Measurements from ENCODE around the gene PKIG. TPM values are rescaled to one million over a fixed set of nuclear protein-coding genes. Genes with fewer than 3 reads are reported as not detected.

PKIG gene
- total RNA-seq, 4 donors from 2014 or later: 67.1 to 250 (median 145) TPM

DNA sequence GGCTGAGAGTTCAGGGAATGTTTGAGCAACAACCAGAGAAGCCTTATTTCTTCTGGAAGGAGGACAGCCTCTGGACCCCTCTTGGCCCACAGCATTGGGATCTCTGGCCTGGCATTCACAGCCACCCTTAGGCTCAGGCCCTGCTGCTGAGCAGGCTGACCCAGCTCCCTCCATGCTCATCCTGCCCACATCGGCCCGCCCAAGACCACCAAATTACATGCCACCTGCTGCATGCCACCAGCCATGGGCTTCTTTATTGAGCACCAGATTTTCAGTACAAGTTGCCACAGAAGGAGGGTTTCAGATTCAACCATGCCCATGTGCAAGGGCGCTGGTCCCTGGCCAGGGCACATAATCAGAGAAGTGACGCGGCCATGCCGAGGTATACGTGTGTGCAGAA lies 36.9 kb downstream of the PKIG start:
- Histone ChIP-seq H3K9me3 (no peaks in the 10 kb centered on the region), H3K27ac (no peak overlapping the region), H3K36me3 (no peaks in the 10 kb centered on the region), H3K27me3 (no peaks in the 10 kb centered on the region), H3K4me1 (no peaks in the 10 kb centered on the region), H3K4me3 (no peak overlapping the region)
- intact Hi-C loops (cut with DNase I; ENCODE audit: low total_unique reads): no loop called here
- no peak for TF ChIP-seq POLR2A (IDR thresholded peaks at IDR 0.05)
- no peak for DNase-seq

DNA sequence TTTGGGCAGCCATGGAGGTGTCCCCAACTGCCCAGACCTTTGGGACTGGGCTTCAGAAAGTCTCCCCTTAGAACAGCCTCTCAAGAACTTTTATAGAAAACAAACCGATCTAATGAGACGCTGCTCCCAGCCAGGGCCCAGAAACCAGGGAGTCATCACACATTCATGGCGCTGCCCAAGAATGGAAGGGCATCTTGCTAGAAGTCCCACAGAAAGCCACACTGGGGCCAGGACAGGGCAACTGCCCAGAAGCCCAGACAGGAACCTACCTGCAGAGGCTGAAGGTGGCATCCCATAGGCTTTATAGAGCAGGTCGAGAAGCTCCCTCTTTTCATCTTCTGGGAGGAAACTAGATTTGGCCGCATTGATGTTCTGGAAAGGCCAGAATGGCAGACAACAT lies 37.7 kb downstream of the PKIG start:
- intact Hi-C loops (cut with DNase I; ENCODE audit: low total_unique reads): no loop called here
- H3K27ac ChIP-seq: no peak overlapping the region
- no peaks in the 10 kb centered on the region for H3K4me1 ChIP-seq
- no peaks in the 10 kb centered on the region for H3K36me3 ChIP-seq
- H3K27me3 ChIP-seq: no peaks in the 10 kb centered on the region
- H3K9me3 ChIP-seq: no peaks in the 10 kb centered on the region
- DNase-seq: no peak
- H3K4me3 ChIP-seq: no peak overlapping the region
- TF ChIP-seq, protein P1, sequence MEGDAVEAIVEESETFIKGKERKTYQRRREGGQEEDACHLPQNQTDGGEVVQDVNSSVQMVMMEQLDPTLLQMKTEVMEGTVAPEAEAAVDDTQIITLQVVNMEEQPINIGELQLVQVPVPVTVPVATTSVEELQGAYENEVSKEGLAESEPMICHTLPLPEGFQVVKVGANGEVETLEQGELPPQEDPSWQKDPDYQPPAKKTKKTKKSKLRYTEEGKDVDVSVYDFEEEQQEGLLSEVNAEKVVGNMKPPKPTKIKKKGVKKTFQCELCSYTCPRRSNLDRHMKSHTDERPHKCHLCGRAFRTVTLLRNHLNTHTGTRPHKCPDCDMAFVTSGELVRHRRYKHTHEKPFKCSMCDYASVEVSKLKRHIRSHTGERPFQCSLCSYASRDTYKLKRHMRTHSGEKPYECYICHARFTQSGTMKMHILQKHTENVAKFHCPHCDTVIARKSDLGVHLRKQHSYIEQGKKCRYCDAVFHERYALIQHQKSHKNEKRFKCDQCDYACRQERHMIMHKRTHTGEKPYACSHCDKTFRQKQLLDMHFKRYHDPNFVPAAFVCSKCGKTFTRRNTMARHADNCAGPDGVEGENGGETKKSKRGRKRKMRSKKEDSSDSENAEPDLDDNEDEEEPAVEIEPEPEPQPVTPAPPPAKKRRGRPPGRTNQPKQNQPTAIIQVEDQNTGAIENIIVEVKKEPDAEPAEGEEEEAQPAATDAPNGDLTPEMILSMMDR (IDR thresholded peaks at IDR 0.05): no peak
- no peak for TF ChIP-seq POLR2A (IDR thresholded peaks at IDR 0.05)

DNA sequence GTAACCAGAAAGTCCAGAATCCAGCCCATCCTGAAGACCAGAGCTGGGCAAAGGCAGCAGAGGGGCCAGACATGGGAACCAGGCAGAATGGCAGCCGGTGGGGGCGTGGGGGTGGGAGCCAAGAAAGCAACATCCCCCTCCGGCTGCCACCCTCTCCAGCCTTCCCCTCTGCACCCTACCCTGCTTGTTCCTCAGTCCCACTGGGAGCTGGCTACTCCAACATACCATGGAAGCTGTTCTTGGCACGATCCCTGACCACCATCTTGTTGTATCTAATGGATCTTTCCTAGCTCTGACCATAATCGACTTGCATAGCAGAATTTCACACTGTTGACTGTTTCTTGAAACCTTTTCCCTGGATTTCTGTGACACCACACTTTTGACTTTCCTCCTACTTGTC lies 38.9 kb downstream of the PKIG start:
- Histone ChIP-seq H3K36me3 (no peaks in the 10 kb centered on the region), H3K27ac (no peak overlapping the region), H3K4me3 (no peak overlapping the region), H3K4me1 (no peaks in the 10 kb centered on the region), H3K27me3 (no peaks in the 10 kb centered on the region), H3K9me3 (no peaks in the 10 kb centered on the region)
- no peak for TF ChIP-seq POLR2A (IDR thresholded peaks at IDR 0.05)
- TF ChIP-seq, protein P1 (IDR thresholded peaks at IDR 0.05): no peak
- no peak for DNase-seq
- intact Hi-C loops (cut with DNase I; ENCODE audit: low total_unique reads): no loop called here

DNA sequence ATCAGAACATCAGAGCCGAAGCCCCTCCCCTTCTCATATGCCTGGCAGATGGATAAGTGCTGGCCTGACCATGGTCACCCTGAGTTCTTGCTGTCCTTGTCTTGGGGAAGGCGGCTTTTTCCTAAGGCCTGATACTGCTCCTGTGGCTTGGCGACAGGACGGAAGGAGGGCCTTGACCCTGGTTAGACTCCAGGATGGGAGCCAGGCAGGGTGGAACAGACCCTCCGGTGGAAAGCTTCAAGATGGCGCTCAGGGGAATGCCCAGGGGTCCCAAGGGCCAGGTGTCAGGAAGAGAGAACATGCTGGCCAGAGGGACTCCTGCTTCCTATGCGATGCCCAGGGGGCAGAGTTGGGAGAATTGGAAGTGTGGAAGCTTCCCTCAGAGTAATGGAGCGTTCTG lies 39.6 kb downstream of the PKIG start:
- TF ChIP-seq POLR2A (IDR thresholded peaks at IDR 0.05): no peak
- TF ChIP-seq, protein P1 (IDR thresholded peaks at IDR 0.05): no peak
- Histone ChIP-seq H3K27ac (no peak overlapping the region), H3K4me3 (no peak overlapping the region), H3K27me3 (no peaks in the 10 kb centered on the region), H3K9me3 (no peaks in the 10 kb centered on the region), H3K36me3 (no peaks in the 10 kb centered on the region), H3K4me1 (no peaks in the 10 kb centered on the region)
- no peak for DNase-seq
- intact Hi-C loops (cut with DNase I; ENCODE audit: low total_unique reads): no loop called here

DNA sequence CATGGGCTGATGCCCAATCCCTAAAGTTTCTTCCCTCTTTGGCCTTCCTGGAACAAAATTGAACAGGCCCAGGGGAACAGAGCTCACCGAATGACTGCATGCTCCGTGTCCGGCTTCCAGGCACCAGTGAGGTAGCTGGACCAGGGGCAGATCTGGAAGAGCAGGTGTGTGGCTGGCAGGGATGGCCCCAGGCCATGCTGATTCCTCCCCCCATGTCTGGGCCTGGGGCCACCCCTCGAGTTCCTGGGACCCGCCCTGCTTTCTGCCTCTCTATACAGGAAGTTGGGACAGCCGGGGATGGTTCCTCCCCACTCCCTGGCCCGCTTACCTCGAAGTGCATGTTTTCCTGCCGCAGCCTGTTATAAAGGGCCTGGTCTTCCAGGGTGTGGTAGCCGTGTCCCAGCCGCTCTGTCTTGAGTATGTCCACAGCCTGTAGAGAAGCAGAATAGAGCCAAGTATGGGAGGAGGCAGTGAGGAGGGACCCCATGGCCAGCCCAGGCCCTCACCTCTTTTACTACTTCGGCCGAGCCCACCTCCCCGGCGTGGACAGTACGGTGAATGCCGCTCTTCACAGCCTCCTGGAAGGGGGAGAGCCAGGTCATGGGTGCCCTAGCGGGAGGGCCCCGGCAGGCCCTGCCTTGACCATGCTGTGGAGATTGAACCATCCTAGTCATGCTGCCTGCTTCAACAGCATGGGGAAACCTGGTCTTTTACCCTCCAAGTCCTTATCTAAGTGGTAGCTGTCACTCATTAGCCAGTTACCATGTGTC lies 40.3 kb downstream of the PKIG start:
- Histone ChIP-seq H3K4me3 (no peak overlapping the region), H3K4me1 (no peaks in the 10 kb centered on the region), H3K27me3 (no peaks in the 10 kb centered on the region), H3K9me3 (no peaks in the 10 kb centered on the region), H3K36me3 (no peaks in the 10 kb centered on the region), H3K27ac (no peak overlapping the region)
- TF ChIP-seq POLR2A (IDR thresholded peaks at IDR 0.05): no peak
- TF ChIP-seq, protein P1 (IDR thresholded peaks at IDR 0.05): no peak
- DNase-seq: no peak
- intact Hi-C loops (cut with DNase I; ENCODE audit: low total_unique reads): no loop called here
